ENCODE measurements around the gene TAAR6.
"Not testable (repeated sequence)": the region's sequence is repeated elsewhere in the genome, so short reads cannot be mapped to it uniquely, and the experiment has no call there.

The TAAR6 gene

GRCh38 chr6:132570221-132570777, at the start of gene TAAR6:
TAAR6 (plus strand) TSS chr6:132570322; CDS start chr6:132570322, 0 bp downstream.
- DNase-seq, result no peak

GRCh38 chr6:132520953-132521352, 49.2 kb upstream of the TAAR6 start:
- no peak for DNase-seq

- DNase-seq, result no peak
Measured at GRCh38 chr6:132524646-132525045, 45.5 kb upstream of the TAAR6 start.

- DNase-seq, result no peak
Measured at GRCh38 chr6:132525866-132526265, 44.3 kb upstream of the TAAR6 start.

- no peak for DNase-seq
Measured at GRCh38 chr6:132526461-132526860, 43.7 kb upstream of the TAAR6 start.

GRCh38 chr6:132527791-132528190, 42.3 kb upstream of the TAAR6 start:
- DNase-seq, result no peak

GRCh38 chr6:132530293-132530974, 39.7 kb upstream of the TAAR6 start:
- peak; percentile 56 for DNase-seq

GRCh38 chr6:132534546-132534945, 35.6 kb upstream of the TAAR6 start:
- not testable (repeated sequence) for DNase-seq

- DNase-seq, result no peak
Measured at GRCh38 chr6:132537145-132537544, 33.0 kb upstream of the TAAR6 start.

GRCh38 chr6:132537977-132538376, 32.1 kb upstream of the TAAR6 start, which contains the start of gene TAAR9:
TAAR9 (plus strand) TSS chr6:132538277; CDS start chr6:132538290, 13 bp downstream.
- DNase-seq, result no peak

- DNase-seq, result no peak
Measured at GRCh38 chr6:132544826-132545225, 25.3 kb upstream of the TAAR6 start.

- DNase-seq, result no peak
Measured at GRCh38 chr6:132548746-132549463, 21.2 kb upstream of the TAAR6 start.

- no peak for DNase-seq
Measured at GRCh38 chr6:132551214-132551613, 18.9 kb upstream of the TAAR6 start.

GRCh38 chr6:132552372-132552771, 17.8 kb upstream of the TAAR6 start, which contains the start of gene TAAR8:
TAAR8 (plus strand) TSS chr6:132552672; CDS start chr6:132552693, 21 bp downstream.
- DNase-seq, result no peak

- DNase-seq, result not testable (repeated sequence)
Measured at GRCh38 chr6:132560087-132560486, 10.0 kb upstream of the TAAR6 start.

- no peak for DNase-seq
Measured at GRCh38 chr6:132566404-132566803, 3.7 kb upstream of the TAAR6 start.

GRCh38 chr6:132567566-132567965, 2.6 kb upstream of the TAAR6 start:
- DNase-seq, result no peak

- DNase-seq, result no peak
Measured at GRCh38 chr6:132568611-132569010, 1.5 kb upstream of the TAAR6 start.

- DNase-seq, result no peak
Measured at GRCh38 chr6:132569170-132569569, 952 bp upstream of the TAAR6 start.

- DNase-seq, result no peak
Measured at GRCh38 chr6:132571774-132572173, 1.7 kb downstream of the TAAR6 start.

- DNase-seq, result no peak
Measured at GRCh38 chr6:132584698-132585097, 14.6 kb downstream of the TAAR6 start.

- DNase-seq, result no peak
Measured at GRCh38 chr6:132587424-132587823, 17.3 kb downstream of the TAAR6 start.

- DNase-seq, result no peak
Measured at GRCh38 chr6:132589454-132589853, 19.3 kb downstream of the TAAR6 start, which contains the start of gene TAAR5. TAAR5 (minus strand) TSS chr6:132589741; CDS start chr6:132589686, 55 bp downstream.

GRCh38 chr6:132590362-132590761, 20.2 kb downstream of the TAAR6 start:
- DNase-seq, result no peak
